ENCODE measurements around the gene MYG1. TPM values are rescaled to one million over a fixed set of nuclear protein-coding genes. Genes with fewer than 3 reads are reported as not detected.

Gene MYG1
- total and polyA plus RNA-seq, 2 of the 13 experiments (the other 11 are each of a cell fraction or from before 2014, with no cell fraction given) = 38.6 to 58.0 TPM

- no peak for TF ChIP-seq ZMYM3 (CRISPR knock-in tag; IDR thresholded peaks at IDR 0.05)
- peak; percentile 20; the same call in 1 of the 2 replicates for TF ChIP-seq ZNF503 (CRISPR knock-in tag; IDR thresholded peaks at IDR 0.05)
- no peak for TF ChIP-seq FOXO1 (CRISPR knock-in tag; IDR thresholded peaks at IDR 0.05)
- TF ChIP-seq ASH2L (IDR thresholded peaks at IDR 0.05; ENCODE audit: insufficient read length, low read depth, low read length) = peak; percentile 82
- no peak for TF ChIP-seq GFI1 (CRISPR knock-in tag; IDR thresholded peaks at IDR 0.05; ENCODE audit: borderline replicate concordance)
- no peak for TF ChIP-seq SRSF4 (IDR thresholded peaks at IDR 0.05; ENCODE audit: low read depth, low read length, poor library complexity, severe bottlenecking)
- no peak for TF ChIP-seq ZBTB34 (CRISPR knock-in tag; IDR thresholded peaks at IDR 0.05)
- no peak for TF ChIP-seq ATF4 (CRISPR knock-in tag; IDR thresholded peaks at IDR 0.05)
- TF ChIP-seq KMT2A (CRISPR knock-in tag; IDR thresholded peaks at IDR 0.05) = peak; percentile 92
- TF ChIP-seq ZC3H13 (CRISPR knock-in tag; IDR thresholded peaks at IDR 0.05) = no peak
- TF ChIP-seq ZNF75D (CRISPR knock-in tag; IDR thresholded peaks at IDR 0.05; ENCODE audit: borderline replicate concordance) = no peak
- TF ChIP-seq HOXA7 (CRISPR knock-in tag; IDR thresholded peaks at IDR 0.05) = no peak
- TF ChIP-seq SP5 (CRISPR knock-in tag; IDR thresholded peaks at IDR 0.05; ENCODE audit: borderline replicate concordance, low read depth) = peak; percentile 38; the same call in 1 of the 2 replicates
- no peak; the same call in 1 of the 2 replicates for TF ChIP-seq ZNF747 (CRISPR knock-in tag; IDR thresholded peaks at IDR 0.05; ENCODE audit: borderline replicate concordance)
- peak; percentile 91 for TF ChIP-seq KLF6 (CRISPR knock-in tag; IDR thresholded peaks at IDR 0.05)
- TF ChIP-seq KAT7 (CRISPR knock-in tag; IDR thresholded peaks at IDR 0.05; ENCODE audit: borderline replicate concordance) = peak; percentile 50; the same call in 1 of the 2 replicates
- peak; percentile 82 for TF ChIP-seq ZFP91 (CRISPR knock-in tag; IDR thresholded peaks at IDR 0.05; ENCODE audit: borderline replicate concordance)
- no peak; the same call in 1 of the 2 replicates for TF ChIP-seq PITX1 (CRISPR knock-in tag; IDR thresholded peaks at IDR 0.05)
- no peak for TF ChIP-seq ATM (IDR thresholded peaks at IDR 0.05; ENCODE audit: borderline replicate concordance)
- no peak for TF ChIP-seq PRPF4 (IDR thresholded peaks at IDR 0.05; ENCODE audit: low read depth, low read length, poor library complexity, severe bottlenecking)
- no peak for TF ChIP-seq ZNF496 (CRISPR knock-in tag; IDR thresholded peaks at IDR 0.05; ENCODE audit: insufficient replicate concordance)
- TF ChIP-seq ZNF652 (CRISPR knock-in tag; IDR thresholded peaks at IDR 0.05; ENCODE audit: borderline replicate concordance, low read depth) = no peak
Measured at GRCh38 chr12:53295070-53295890, 4.2 kb upstream of the MYG1 start, which contains the start of gene PFDN5 (continued).

Measured in HepG2 (cell line).